K562 (cell line): ENCODE data around the gene CALHM3. TPM values are rescaled to one million over a fixed set of nuclear protein-coding genes. Genes with fewer than 3 reads are reported as not detected.

ENCODE experiments used
- ATAC-seq: fragments of 200-7000 bp; cut with Tn5 transposase; 3 replicates; pipeline ENCODE4 v1.9.1; 2020; ENCODE audit warnings: moderate library complexity
- BruUV-seq: library from RNA; stranded (reverse); fragments of 400-500 nt; replicated peaks from 2 replicates; lab custom pipeline; 2021; lab: Mats Ljungman, UMichigan
- CTCF ChIA-PET: fragments of 300-600 bp; formaldehyde crosslinking; extraction: SDS; loops from one replicate; lab custom pipeline; 2021; ENCODE audit warnings: low intra/inter-chr PET ratio; lab: Yijun Ruan, JAX
- POLR2A ChIA-PET: fragments of 300-600, 350-650 bp; sonication (Branson Sonifier 250); formaldehyde crosslinking; extraction: SDS; loops from one replicate; lab custom pipeline; 2021; ENCODE audit warnings: antibody characterized with exemption, inconsistent platforms; lab: Yijun Ruan, JAX
- DNase-seq, 4 experiments: peaks; one replicate each; pipeline versions ENCODE4 v3.0.0 to v3.0.0-alpha.2; 2011 to 2018; ENCODE audit warnings: low spot score in 3 of 4, mixed read lengths in 3 of 4; ENCODE audit errors: extremely low read depth in 1 of 4
- FAIRE-seq: peaks from 2 replicates; lab custom pipeline; 2011; peaks lifted over from hg19 to GRCh38; lab: Jason Lieb, UNC
- H2AFZ ChIP-seq: 2 replicates; pipeline ENCODE4 v1.6.0; 2011; ENCODE audit warnings: low read depth, low read length, control low read depth, inconsistent platforms
- H3K27ac ChIP-seq: fragments of 200-600 bp; 3 replicates; pipeline ENCODE4 v1.8.0; 2011; ENCODE audit warnings: low read depth, mild to moderate bottlenecking, control low read depth, inconsistent platforms, low read length, moderate library complexity, mixed read lengths; ENCODE audit errors: extremely low read depth
- H3K27me3 ChIP-seq, 2 experiments: fragments of 300-600 bp in 1 of 2; 2 replicates in 1 of 2; 3 replicates in 1 of 2; pipeline versions ENCODE4 v1.6.0 to v1.8.0; 2011; ENCODE audit warnings: inconsistent platforms in 2 of 2, low read length in 2 of 2, mild to moderate bottlenecking in 1 of 2, mixed read lengths in 1 of 2, moderate library complexity in 1 of 2; ENCODE audit not compliant: control insufficient read depth in 2 of 2, insufficient read depth in 2 of 2
- H3K36me3 ChIP-seq: fragments of 300-600 bp; 3 replicates; pipeline ENCODE4 v1.8.0; 2011; ENCODE audit warnings: mild to moderate bottlenecking, low read length, inconsistent platforms; ENCODE audit not compliant: control insufficient read depth, insufficient read depth
- H3K4me1 ChIP-seq, 2 experiments: fragments of 200-600 bp in 1 of 2; replicated peaks in 1 of 2; 2 replicates in 1 of 2; 3 replicates in 1 of 2; pipeline versions ENCODE4 v1.5.1 to v1.8.0; 2011; ENCODE audit warnings: inconsistent platforms in 2 of 2, low read length in 2 of 2, mild to moderate bottlenecking in 1 of 2, mixed read lengths in 1 of 2, moderate library complexity in 1 of 2; ENCODE audit not compliant: control insufficient read depth in 2 of 2, insufficient read depth in 2 of 2
- H3K4me2 ChIP-seq: 2 replicates; pipeline ENCODE4 v1.6.1; 2011; ENCODE audit warnings: low read length, control low read depth, inconsistent platforms, mixed read lengths; ENCODE audit not compliant: insufficient read depth
- H3K4me3 ChIP-seq: fragments of 200-600 bp; sonication (generic), shearing (Covaris generic); 2 replicates; pipeline ENCODE4 v1.5.1; 2016; ENCODE audit warnings: control low read depth, inconsistent platforms
- H3K79me2 ChIP-seq: fragments of 200-600 bp; 3 replicates; pipeline ENCODE4 v1.8.0; 2011; ENCODE audit warnings: low read length, inconsistent platforms; ENCODE audit not compliant: control insufficient read depth, insufficient read depth
- H3K9ac ChIP-seq, 2 experiments: 2 replicates each; pipeline versions ENCODE4 v1.6.0 to v1.6.1; 2011; ENCODE audit warnings: low read depth in 2 of 2, low read length in 2 of 2, control low read depth in 1 of 2, inconsistent platforms in 1 of 2, mild to moderate bottlenecking in 1 of 2, mixed read lengths in 1 of 2; ENCODE audit not compliant: insufficient read depth in 1 of 2
- H3K9me1 ChIP-seq: one replicate; pipeline ENCODE4 v1.6.0; 2011; ENCODE audit warnings: inconsistent platforms, mild to moderate bottlenecking, low read length, moderate library complexity; ENCODE audit not compliant: control insufficient read depth, insufficient read depth
- H3K9me3 ChIP-seq: replicated peaks from 2 replicates; pipeline ENCODE4 v1.5.1; 2011; ENCODE audit warnings: low read depth, low read length, inconsistent platforms; ENCODE audit not compliant: control insufficient read depth, insufficient read depth
- H4K20me1 ChIP-seq: replicated peaks from 2 replicates; pipeline ENCODE4 v1.6.1; 2011; ENCODE audit warnings: low read length, inconsistent platforms, mixed read lengths; ENCODE audit not compliant: control insufficient read depth, insufficient read depth
- ATF3 ChIP-seq, 2 experiments: fragments of 450-650 bp in 1 of 2; sonication (generic) in 1 of 2; formaldehyde crosslinking in 1 of 2; IDR thresholded peaks in 1 of 2; conservative IDR thresholded peaks in 1 of 2; 2 replicates each; pipeline versions ENCODE4 v1.6.1 to v1.8.1; 2016 to 2023; ENCODE audit warnings: mild to moderate bottlenecking in 2 of 2, moderate library complexity in 2 of 2, inconsistent platforms in 1 of 2, missing genetic modification reagents in 1 of 2
- BDP1 ChIP-seq: IDR thresholded peaks from 3 replicates; pipeline ENCODE4 v1.6.1; 2011; ENCODE audit not compliant: insufficient read length, insufficient read depth
- DDX20 ChIP-seq: fragments of 450-650 bp; IDR thresholded peaks from 2 replicates; pipeline ENCODE4 v1.6.1; 2016; ENCODE audit warnings: missing genetic modification characterization, low read depth, mild to moderate bottlenecking, missing compliant biosample characterization, moderate library complexity
- GTF2B ChIP-seq: IDR thresholded peaks from 2 replicates; pipeline ENCODE4 v1.6.1; 2011; ENCODE audit not compliant: insufficient read length; ENCODE audit errors: extremely low read depth
- MEF2D ChIP-seq: conservative IDR thresholded peaks from 2 replicates; pipeline ENCODE4 v1.6.1; 2016; ENCODE audit warnings: low read depth, missing genetic modification characterization, missing compliant biosample characterization
- MTA2 ChIP-seq: fragments of 450-650 bp; IDR thresholded peaks from 2 replicates; pipeline ENCODE4 v1.6.1; 2016; ENCODE audit warnings: low read depth
- NCOA6 ChIP-seq: fragments of 450-650 bp; IDR thresholded peaks from 2 replicates; pipeline ENCODE4 v1.6.1; 2017; ENCODE audit warnings: mild to moderate bottlenecking
- NR4A1 ChIP-seq, 2 experiments: fragments of 250-450 bp in 1 of 2; fragments of 450-650 bp in 1 of 2; sonication (Bioruptor Pico) in 1 of 2; IDR thresholded peaks; 2 replicates each; pipeline versions ENCODE4 v1.4.0 to v1.6.1; 2016 to 2020; ENCODE audit warnings: mild to moderate bottlenecking in 2 of 2, missing compliant biosample characterization in 1 of 2, missing genetic modification characterization in 1 of 2, moderate library complexity in 1 of 2
- PCBP1 ChIP-seq: fragments of 200-400 bp; formaldehyde crosslinking; IDR thresholded peaks from 2 replicates; pipeline ENCODE4 v1.6.1; 2018; ENCODE audit warnings: mild to moderate bottlenecking, low read depth, low read length; ENCODE audit not compliant: poor library complexity, severe bottlenecking
- RBM17 ChIP-seq: fragments of 200-400 bp; formaldehyde crosslinking; IDR thresholded peaks from 2 replicates; pipeline ENCODE4 v1.6.1; 2017; ENCODE audit warnings: low read depth, mild to moderate bottlenecking, low read length, borderline replicate concordance
- SETDB1 ChIP-seq: IDR thresholded peaks from one replicate; pipeline ENCODE4 v1.6.1; 2012; ENCODE audit warnings: low read length, control low read depth, inconsistent platforms
- SLC30A9 ChIP-seq: fragments of 250-450 bp; sonication (Bioruptor Pico); IDR thresholded peaks from 2 replicates; pipeline ENCODE4 v1.8.0; 2022; ENCODE audit warnings: mild to moderate bottlenecking, moderate library complexity
- SMAD2 ChIP-seq: fragments of 150-350 bp; IDR thresholded peaks from 2 replicates; pipeline ENCODE4 v1.6.1; 2014; ENCODE audit warnings: low read depth, mild to moderate bottlenecking, low read length
- TAF9B ChIP-seq: fragments of 450-650 bp; IDR thresholded peaks from 2 replicates; pipeline ENCODE4 v1.6.1; 2018; ENCODE audit warnings: mild to moderate bottlenecking; ENCODE audit not compliant: partially characterized antibody
- ZNF184 ChIP-seq: sonication (generic); formaldehyde crosslinking; IDR thresholded peaks from 2 replicates; pipeline ENCODE4 v1.5.0; 2020; ENCODE audit warnings: missing genetic modification reagents
- WGBS: fragments of 100-300 bp; shearing (Covaris generic); methylation state at CpG from one replicate; pipeline ENCODE4 v1.1.6; 2016; ENCODE audit warnings: low coverage, mixed read lengths; ENCODE audit not compliant: insufficient coverage; ENCODE audit errors: missing lambda C conversion rate; 5-methylcytosine and 5-hydroxymethylcytosine counted together
- in situ Hi-C: fragments of 300-500 bp; cut with MboI; formaldehyde crosslinking; loops from 4 replicates; pipeline ENCODE4 v1.15.0; 2018; ENCODE audit warnings: inconsistent platforms, mixed read lengths
- intact Hi-C: fragments of 100-400 bp; cut with micrococcal nuclease; formaldehyde crosslinking; loops from 2 replicates; pipeline ENCODE4 v1.14.2; 2022
- polyA plus RNA-seq, 8 experiments: library from polyadenylated mRNA; depleted of rRNA in 4 of 8; stranded (reverse) in 5 of 8; unstranded in 3 of 8; fragments of >200 nt; fragmentation: Nextera tagmentation in 2 of 8; fragmentation: Illumina TruSeq in 1 of 8; extraction: Ambion mirVana in 2 of 8; extraction: Trizol in 1 of 8; gene quantifications; 2 replicates each; pipeline versions ENCODE4 v1.2.1 to v1.2.3, GENCODE V29; 2011 to 2014; ENCODE audit warnings: inconsistent platforms in 1 of 8, missing spikeins in 1 of 8
- total RNA-seq, 7 experiments: library from RNA; depleted of rRNA in 6 of 7; stranded (reverse); fragments of >200 nt in 6 of 7; fragmentation: Illumina TruSeq in 2 of 7; extraction: Trizol in 2 of 7; gene quantifications; 2 replicates each; pipeline versions ENCODE4 v1.2.1 to v1.2.3, GENCODE V29; 2011 to 2021; ENCODE audit warnings: low replicate concordance in 1 of 7

CALHM3 gene
- total and polyA plus RNA-seq, 9 of the 15 experiments (the other 6 are each of a cell fraction or from before 2014, with no cell fraction given) = not detected

- Histone ChIP-seq H3K9me1 (no peaks in the 10 kb centered on the region), H2AFZ (no peak overlapping the region), H3K27ac (no peak overlapping the region), H3K9me3 (no peaks in the 10 kb centered on the region), H4K20me1 (no peaks in the 10 kb centered on the region), H3K36me3 (no peaks in the 10 kb centered on the region), H3K27me3 (peaks cover 0 to 14% of the 10 kb centered on the region in 2 experiments; a peak in 2 of 5 replicates), H3K4me3 (no peak overlapping the region), H3K9ac (no peak overlapping the region), H3K4me2 (no peak overlapping the region), H3K4me1 (peaks cover 0 to 3% of the 10 kb centered on the region in 2 experiments; a peak in 2 of 5 replicates), H3K79me2 (no peaks in the 10 kb centered on the region)
- DNase-seq (no peak), ATAC-seq (no peak), FAIRE-seq (no peak)
- in situ Hi-C loops = no loop called here
- ChIA-PET CTCF (no interaction called here), POLR2A (no interaction called here)
- intact Hi-C loops = no loop called here
- no peak for TF ChIP-seq ZNF184 (CRISPR knock-in tag)
- no peak for TF ChIP-seq RBM17
- no peak for TF ChIP-seq DDX20
- TF ChIP-seq GTF2B = no peak
- no peak for TF ChIP-seq SETDB1
- no peak for TF ChIP-seq PCBP1
- no peak for TF ChIP-seq BDP1
- no peak for TF ChIP-seq MTA2
- no peak for TF ChIP-seq TAF9B
- no peak for TF ChIP-seq SLC30A9
- no peak for TF ChIP-seq SMAD2
- no peak for TF ChIP-seq MEF2D (tag)
- TF ChIP-seq NCOA6 = no peak
- no peak for TF ChIP-seq ATF3 (IDR thresholded peaks at IDR 0.05)
- TF ChIP-seq ATF3 (CRISPR knock-in tag; conservative IDR thresholded peaks at IDR 0.05) = no peak
- no peak for TF ChIP-seq NR4A1 (CRISPR knock-in tag; IDR thresholded peaks at IDR 0.05)
- no peak for TF ChIP-seq NR4A1 (tag; IDR thresholded peaks at IDR 0.05)
- BruUV-seq = no TSS peak
- 6% methylated on average over 5 of the region's 5 CpGs for whole genome bisulfite sequencing
Measured at GRCh38 chr10:103517234-103518085, 38.4 kb upstream of the CALHM3 start.
